Gastrocnemius medialis (tissue), 4 donors: ENCODE data around the gene SMG6. TPM values are rescaled to one million over a fixed set of nuclear protein-coding genes. Genes with fewer than 3 reads are reported as not detected.

Experiments
- ATAC-seq, 2 donors: fragments of 150-250 bp; one replicate each; pipeline ENCODE4 v1.9.1; 2016
- DNase-seq, 2 donors: peaks; one replicate each; pipeline ENCODE4 v3.0.0-alpha.2; 2019
- H3K27ac ChIP-seq, 4 donors: fragments of 200-600 bp; sonication (generic); 1 replicate in 1 of 4; 2 replicates in 3 of 4; pipeline ENCODE4 v1.5.1; 2016 to 2018; ENCODE audit warnings: mild to moderate bottlenecking in 2 of 4, moderate library complexity in 1 of 4
- H3K27me3 ChIP-seq, 3 donors: fragments of 200-600 bp; sonication (generic) in 2 of 3; 1 replicate in 1 of 3; 2 replicates in 2 of 3; pipeline versions ENCODE4 v1.5.1 to v1.6.0; 2016 to 2019; ENCODE audit warnings: mild to moderate bottlenecking in 1 of 3, moderate library complexity in 1 of 3
- H3K36me3 ChIP-seq, 2 donors: fragments of 200-600 bp; sonication (generic) in 1 of 2; one replicate each; pipeline ENCODE4 v1.5.1; 2017 to 2018
- H3K4me1 ChIP-seq, 2 donors: fragments of 200-600 bp; sonication (generic) in 1 of 2; one replicate each; pipeline ENCODE4 v1.5.1; 2016 to 2017; ENCODE audit warnings: mild to moderate bottlenecking in 2 of 2
- H3K4me3 ChIP-seq, 4 donors: fragments of 200-600 bp; sonication (generic) in 3 of 4; 1 replicate in 1 of 4; 2 replicates in 3 of 4; pipeline ENCODE4 v1.5.1; 2016 to 2019; ENCODE audit warnings: mild to moderate bottlenecking in 2 of 4
- H3K9me3 ChIP-seq, 3 donors: fragments of 200-600 bp; sonication (generic) in 2 of 3; 1 replicate in 1 of 3; 2 replicates in 2 of 3; pipeline ENCODE4 v1.5.1; 2016 to 2019
- CTCF ChIP-seq, 5 experiments: fragments of 450-650 bp in 3 of 5; fragments of 200-600 bp in 2 of 5; sonication (generic) in 2 of 5; IDR thresholded peaks in 4 of 5; conservative IDR thresholded peaks in 1 of 5; 1 replicate in 4 of 5; 2 replicates in 1 of 5; pipeline ENCODE4 v1.5.1; 2016 to 2019; ENCODE audit warnings: antibody characterized with exemption in 5 of 5, mild to moderate bottlenecking in 3 of 5, moderate library complexity in 3 of 5
- POLR2A ChIP-seq, 2 donors: fragments of 450-650 bp; IDR thresholded peaks; one replicate each; pipeline ENCODE4 v1.6.1; 2017; ENCODE audit warnings: antibody characterized with exemption in 2 of 2, mild to moderate bottlenecking in 2 of 2, moderate library complexity in 2 of 2
- in situ Hi-C, 4 donors: fragments of 200-750 bp; cut with MboI; loops; one replicate each; pipeline versions ENCODE4 v1.15.0 to v1.8.0; 2017; ENCODE audit warnings: low sequenced_read_pairs in 4 of 4
- intact Hi-C: fragments of 100-400 bp; cut with DNase I; formaldehyde crosslinking; loops from one replicate; pipeline ENCODE4 v1.15.1; 2023; ENCODE audit warnings: low total_unique reads
- total RNA-seq, 4 donors: library from RNA; depleted of rRNA; stranded (reverse); fragments of >200 nt; gene quantifications; one replicate each; pipeline versions ENCODE4 v1.1.0 to v1.2.3, GENCODE V29; 2016

SMG6 gene
- total RNA-seq, 4 donors from 2014 or later = 20.5 to 27.8 (median 23.0) TPM

GRCh38 chr17:2102931-2103809, 200.4 kb downstream of the SMG6 start:
- Histone ChIP-seq H3K27ac (no peak overlapping the region), H3K27me3 (no peaks in the 10 kb centered on the region), H3K9me3 (no peaks in the 10 kb centered on the region), H3K4me1 (peaks cover 23 to 34% of the 10 kb centered on the region in 2 donors), H3K4me3 (no peak overlapping the region), H3K36me3 (no peaks in the 10 kb centered on the region)
- ATAC-seq = no peak
- no peak for DNase-seq
- in situ Hi-C loops (no loop called here), intact Hi-C loops (no loop called here)
- TF ChIP-seq POLR2A (IDR thresholded peaks at IDR 0.05) (no peak), CTCF (IDR thresholded peaks at IDR 0.05 in 4 of 5, conservative IDR thresholded peaks at IDR 0.05 in 1 of 5) (no peak)

DNA sequence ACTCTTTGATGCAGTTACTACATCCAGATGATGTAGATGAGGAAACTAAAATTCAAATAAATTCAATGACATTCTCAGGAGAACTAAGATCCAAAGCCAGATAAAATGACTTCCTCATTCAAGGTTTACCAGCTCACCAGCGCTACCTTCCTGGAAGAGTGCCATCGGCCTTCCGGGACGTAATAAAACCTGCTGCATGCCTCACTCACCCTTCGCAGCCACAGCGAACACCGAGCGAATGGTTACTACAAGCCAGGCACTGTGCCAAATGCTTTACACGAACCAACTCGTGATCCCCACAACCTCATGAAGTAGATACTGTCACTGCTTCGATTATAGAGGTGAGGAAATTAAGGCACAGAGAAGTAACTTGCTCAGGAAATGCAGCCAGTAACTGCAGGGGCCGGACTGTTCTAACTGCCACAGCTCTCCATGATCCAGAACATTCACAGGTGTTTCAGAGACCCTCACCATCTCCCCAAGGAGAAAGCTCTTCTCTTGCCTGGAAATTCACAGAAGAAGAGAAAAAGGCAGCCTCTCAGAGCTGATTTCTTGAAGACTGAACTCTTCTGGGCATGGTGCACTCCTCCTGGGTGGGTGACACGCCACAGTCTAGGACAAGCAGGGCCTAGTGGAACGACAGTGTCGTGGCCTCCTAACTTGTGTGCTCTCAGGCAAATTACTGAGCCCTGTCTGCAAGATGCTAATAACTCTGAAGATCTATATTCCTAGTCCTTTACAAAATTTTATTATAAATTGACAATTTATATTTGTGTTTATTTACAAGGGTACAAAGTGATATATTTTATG, 201.9 kb downstream of the SMG6 start:
- Histone ChIP-seq H3K4me1 (peaks cover 7 to 19% of the 10 kb centered on the region in 2 donors), H3K27me3 (no peaks in the 10 kb centered on the region), H3K36me3 (no peaks in the 10 kb centered on the region), H3K4me3 (no peak overlapping the region), H3K27ac (peak overlapping the region in 1 of 4 donors; percentile 7), H3K9me3 (no peaks in the 10 kb centered on the region)
- peak in 1 of 2 donors; percentile 48 for ATAC-seq
- in situ Hi-C loops = no loop called here
- no peak for DNase-seq
- intact Hi-C loops = no loop called here
- TF ChIP-seq POLR2A (IDR thresholded peaks at IDR 0.05) = no peak
- TF ChIP-seq CTCF (IDR thresholded peaks at IDR 0.05 in 4 of 5, conservative IDR thresholded peaks at IDR 0.05 in 1 of 5) = no peak

GRCh38 chr17:2095536-2095910, 208.1 kb downstream of the SMG6 start:
- peak overlapping the region; percentile 38 to 54 (median 38) for H3K27ac ChIP-seq
- H3K4me1 ChIP-seq = peaks cover 12 to 16% of the 10 kb centered on the region in 2 donors
- DNase-seq (no peak), ATAC-seq (no peak)
- no peak overlapping the region for H3K4me3 ChIP-seq
- no peaks in the 10 kb centered on the region for H3K36me3 ChIP-seq
- no peaks in the 10 kb centered on the region for H3K9me3 ChIP-seq
- TF ChIP-seq POLR2A (IDR thresholded peaks at IDR 0.05) = no peak
- no peak for TF ChIP-seq CTCF (IDR thresholded peaks at IDR 0.05 in 4 of 5, conservative IDR thresholded peaks at IDR 0.05 in 1 of 5)
- intact Hi-C loops = no loop called here
- H3K27me3 ChIP-seq = no peaks in the 10 kb centered on the region
- in situ Hi-C loops = no loop called here

- Histone ChIP-seq H3K27me3 (no peaks in the 10 kb centered on the region), H3K36me3 (no peaks in the 10 kb centered on the region), H3K4me3 (no peak overlapping the region), H3K4me1 (peaks cover 17 to 21% of the 10 kb centered on the region in 2 donors), H3K9me3 (no peaks in the 10 kb centered on the region), H3K27ac (peak overlapping the region; percentile 38 to 54 (median 38))
- ATAC-seq (peak; percentile 54 to 61), DNase-seq (peak in 1 of 2 donors; percentile 44)
- intact Hi-C loops (loop anchor here (5.0 kb wide), 1 partner anchor 38 kb away; the partner anchor contains the start of gene HIC1), in situ Hi-C loops (no loop called here)
- TF ChIP-seq CTCF (IDR thresholded peaks at IDR 0.05 in 4 of 5, conservative IDR thresholded peaks at IDR 0.05 in 1 of 5) (peak; percentile 35 to 63 (median 53)), POLR2A (IDR thresholded peaks at IDR 0.05) (no peak)
Observed at GRCh38 chr17:2094891-2095535, 208.6 kb downstream of the SMG6 start.
